Measurements from ENCODE around the gene TIMP3.

TIMP3 gene

DNA sequence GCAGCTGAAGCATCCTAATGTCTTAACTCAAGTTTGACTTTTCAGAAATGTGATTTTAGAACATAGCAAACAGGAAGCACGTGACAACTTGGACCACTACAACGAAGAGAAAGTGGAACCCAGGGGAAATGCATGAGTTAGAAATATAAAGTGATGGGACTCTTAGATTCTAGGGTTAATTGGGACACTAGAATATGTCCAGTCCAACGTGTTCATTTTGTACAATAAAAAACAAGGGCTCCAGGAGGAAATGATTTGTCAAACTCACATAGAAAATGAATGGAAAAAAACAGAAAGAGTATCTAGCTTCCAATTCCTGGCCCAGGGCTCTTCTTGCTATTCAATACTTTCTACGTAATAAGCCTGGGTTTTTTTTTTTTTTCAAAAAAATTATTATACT lies 30.7 kb downstream of the TIMP3 start:
- DNase-seq = no peak

DNA sequence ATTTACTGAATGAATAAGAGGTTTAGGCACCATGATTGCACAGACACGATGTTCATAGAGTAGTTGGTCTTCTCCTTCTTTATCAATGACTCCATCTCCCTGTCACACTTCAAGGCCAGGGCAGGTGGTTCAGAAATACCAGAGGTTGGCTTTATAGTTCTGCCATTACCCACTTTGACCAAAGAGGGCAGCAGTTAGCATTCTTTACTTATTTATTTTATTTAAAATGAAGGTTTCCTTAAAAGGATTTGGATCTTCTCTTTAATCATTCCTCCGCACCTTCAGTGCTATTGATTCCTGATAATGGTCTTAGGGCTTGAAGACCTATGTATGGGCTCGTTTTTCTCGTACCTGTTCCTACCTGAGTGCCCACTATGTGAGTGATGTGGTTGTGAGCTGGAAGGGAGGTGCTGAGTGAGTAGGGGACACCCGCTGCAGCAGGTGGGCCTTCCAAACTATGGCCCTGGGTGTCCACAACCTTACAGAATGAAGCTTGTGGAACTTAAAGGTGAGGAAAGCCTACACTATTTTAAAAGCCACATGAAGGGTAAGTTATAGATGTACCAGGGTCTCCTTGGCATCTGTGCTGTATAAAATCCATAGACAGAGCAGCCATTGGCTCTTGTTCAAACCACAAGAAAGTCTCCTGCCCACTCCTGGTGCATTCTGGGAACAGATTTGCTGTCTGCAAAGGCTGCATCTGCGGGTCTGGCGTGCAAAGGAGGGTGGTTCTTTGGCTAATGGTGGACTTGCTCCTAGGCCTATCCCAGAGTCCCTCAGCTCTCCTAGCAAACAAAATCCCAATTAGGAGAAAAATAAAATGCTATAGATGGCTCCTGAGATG lies 35.0 kb downstream of the TIMP3 start:
- no peak for DNase-seq

DNA sequence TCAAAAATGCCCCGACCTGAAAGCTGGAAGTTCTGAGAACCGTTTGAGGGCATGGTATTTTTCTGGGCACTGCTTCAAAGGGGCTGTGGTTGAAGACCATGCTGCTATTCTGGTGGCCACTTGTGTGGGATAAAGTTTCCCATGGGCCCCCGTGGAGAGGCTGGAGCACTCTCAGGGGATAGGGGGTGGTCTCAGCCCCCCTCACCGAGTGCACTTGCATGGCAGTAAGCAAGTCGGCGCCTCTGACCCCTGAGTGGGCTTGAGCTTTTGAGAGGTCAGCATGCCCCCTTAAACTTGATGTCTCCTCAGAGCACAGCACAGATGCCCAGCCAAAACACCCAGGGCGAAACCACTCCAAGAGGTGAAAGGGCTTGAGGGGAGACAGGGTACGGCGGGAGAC lies 35.6 kb downstream of the TIMP3 start:
- DNase-seq = no peak

DNA sequence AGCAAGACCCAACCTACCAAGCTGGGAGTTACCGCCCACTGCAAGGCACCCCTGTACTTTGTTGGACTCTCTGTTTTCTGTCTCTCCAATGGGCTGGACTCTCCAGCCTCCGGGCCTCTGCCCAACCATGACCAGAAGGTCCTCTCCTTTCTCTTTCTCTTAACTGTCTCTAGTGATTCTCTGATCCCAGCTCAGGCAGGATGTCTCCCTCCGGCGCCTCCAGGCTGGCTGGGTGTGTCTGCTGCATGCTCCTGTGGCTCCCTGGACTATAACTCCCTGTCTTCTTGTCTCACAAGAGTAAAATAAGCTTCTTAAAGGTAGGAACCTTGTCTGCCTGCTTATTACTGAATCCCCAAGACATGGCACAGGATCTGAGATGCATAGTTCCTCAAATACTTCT lies 36.3 kb downstream of the TIMP3 start:
- DNase-seq = no peak

DNA sequence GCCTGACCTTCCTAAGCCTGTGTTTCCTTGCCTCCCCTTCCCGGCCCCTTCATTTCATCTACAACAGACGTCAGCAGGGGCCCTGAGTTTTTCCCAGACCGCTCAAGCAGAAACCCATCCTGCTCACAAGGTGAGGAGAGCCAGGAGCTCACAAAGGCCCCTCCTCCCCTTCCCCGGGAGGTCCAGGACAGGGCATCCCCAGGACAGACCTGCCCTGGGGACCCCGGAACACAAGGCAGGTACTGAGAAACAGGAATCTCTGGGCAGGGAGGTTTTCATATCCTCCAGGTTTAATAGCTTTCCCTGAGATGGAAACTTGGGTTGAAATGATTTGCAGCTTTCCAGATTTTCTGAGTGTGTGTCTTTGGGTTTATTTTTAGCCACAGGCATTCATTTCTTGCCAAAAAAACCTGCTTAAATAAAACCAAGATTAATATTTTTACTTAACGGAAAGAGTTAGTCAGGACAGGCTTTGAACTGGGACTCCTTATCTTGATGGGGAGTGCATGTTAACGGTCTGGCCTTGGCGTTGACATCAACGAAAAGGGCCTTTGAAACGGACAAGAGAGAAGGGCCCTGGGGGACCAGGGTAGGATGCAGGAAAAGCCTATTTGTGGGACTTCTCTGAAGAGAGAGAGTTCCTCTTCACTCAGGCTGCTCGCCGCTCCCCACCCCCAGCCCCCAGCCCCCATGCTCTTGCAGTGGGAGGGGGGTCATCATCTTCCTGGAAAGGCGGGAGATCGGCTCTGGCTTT lies 38.5 kb downstream of the TIMP3 start:
- DNase-seq = no peak

DNA sequence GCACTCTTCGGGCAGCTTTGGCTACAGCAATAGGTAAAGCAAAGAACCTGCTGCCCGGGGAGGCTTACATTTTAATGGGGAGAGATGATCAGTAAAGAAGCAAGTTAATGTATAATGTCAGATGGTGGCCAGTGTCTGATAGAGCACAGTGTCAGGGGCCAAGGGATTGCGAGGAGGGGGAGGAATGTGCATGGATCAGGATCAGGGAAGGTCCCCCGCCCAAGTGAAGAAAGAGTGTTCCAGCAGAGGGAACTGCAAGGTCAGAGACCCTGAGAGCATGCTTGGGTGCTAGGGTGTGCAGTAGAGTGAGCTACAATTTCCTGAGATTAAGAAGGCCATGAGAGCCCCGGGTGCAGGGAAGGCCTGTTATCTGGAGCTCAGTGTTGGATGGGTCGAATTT lies 39.7 kb downstream of the TIMP3 start:
- no peak for DNase-seq

DNA sequence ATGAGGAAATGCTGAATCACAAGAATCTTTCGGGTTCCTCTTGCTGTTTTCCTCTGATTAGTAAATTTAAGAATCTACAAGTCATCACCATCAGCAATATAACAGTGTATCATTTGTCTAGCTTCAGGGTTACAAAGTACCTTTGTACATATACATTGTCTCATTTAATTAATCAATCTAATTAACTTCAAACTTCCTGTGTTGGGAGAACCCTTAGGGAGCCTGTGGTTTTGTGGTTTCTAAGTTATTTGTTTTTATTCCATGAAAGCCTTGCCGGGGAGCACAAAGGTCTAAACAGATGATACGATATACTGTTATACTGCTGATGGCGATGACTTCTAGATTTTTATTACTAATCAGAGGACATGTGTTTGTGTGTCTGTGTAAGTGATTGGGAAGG lies 41.0 kb downstream of the TIMP3 start:
- DNase-seq = no peak

DNA sequence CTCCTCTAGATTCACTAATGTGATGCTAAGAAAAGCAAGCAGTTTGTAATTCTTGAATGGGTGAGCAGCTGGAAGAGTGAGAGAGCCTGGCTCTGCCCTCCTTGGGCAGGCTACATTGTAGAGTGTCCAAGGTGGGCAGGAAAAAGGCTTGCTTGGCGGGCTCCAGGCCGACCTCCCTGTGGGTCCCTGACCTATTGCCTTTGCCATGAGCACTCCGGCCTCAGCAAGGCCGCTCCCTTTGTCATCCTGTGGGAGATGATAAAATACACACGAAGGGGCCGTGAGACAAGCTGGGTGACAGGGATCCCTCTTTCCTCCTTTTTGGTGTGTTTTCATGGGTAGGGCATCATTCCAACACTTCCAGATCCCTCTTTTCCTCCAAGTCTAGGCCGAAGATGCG lies 41.8 kb downstream of the TIMP3 start:
- no peak for DNase-seq

DNA sequence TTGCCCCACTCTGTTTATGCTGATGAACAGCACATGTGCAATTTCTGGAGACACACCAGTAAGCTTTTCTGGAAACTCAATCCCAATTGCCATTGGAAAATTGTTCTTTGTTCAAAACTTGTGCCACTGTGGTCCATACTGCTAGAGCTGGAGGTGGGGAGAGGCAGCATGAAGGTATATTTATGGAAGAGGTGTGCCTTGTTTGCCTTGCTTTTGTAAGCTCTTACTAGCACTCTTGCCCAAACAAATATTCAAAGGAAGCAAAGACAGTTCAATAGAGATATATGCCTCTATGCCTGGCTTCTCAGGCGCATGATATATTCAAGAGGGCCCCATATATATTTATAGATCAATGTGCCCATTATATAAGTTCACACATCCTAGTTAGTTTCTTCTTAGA lies 42.7 kb downstream of the TIMP3 start:
- DNase-seq = no peak

DNA sequence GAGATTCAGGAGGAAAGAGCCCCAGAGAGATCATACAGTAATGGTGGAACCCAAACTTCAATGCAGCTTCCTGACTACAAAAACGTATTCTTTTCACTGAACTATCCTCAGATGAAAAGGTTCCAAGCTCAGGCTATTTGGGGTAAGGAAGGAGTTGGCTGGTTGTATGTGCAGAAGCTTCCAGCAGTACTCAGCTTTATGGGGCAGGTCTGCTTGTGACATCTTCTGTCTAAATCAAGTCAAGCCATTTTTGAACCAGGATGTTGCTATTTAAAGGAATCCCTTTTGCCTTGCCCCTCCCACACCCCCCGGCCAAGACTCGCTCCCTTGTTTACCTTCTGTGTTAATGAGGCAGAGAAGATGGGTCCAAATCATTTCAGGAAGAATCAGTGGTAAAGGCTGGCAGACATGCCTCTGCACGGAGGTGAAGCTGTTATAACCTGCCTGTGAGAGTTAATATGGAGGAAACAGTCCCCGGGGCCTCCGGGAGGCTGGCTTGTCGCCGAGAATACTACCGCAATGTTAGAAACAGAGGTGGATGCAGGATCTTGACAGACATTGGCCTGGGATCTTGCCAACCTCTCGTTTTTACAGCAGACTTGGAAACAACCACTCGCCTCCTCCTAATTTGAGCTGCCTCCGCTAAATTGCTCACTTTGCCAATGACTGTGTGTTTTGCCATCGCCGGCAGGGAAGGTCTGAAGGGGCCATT lies 45.4 kb downstream of the TIMP3 start:
- no peak for DNase-seq

DNA sequence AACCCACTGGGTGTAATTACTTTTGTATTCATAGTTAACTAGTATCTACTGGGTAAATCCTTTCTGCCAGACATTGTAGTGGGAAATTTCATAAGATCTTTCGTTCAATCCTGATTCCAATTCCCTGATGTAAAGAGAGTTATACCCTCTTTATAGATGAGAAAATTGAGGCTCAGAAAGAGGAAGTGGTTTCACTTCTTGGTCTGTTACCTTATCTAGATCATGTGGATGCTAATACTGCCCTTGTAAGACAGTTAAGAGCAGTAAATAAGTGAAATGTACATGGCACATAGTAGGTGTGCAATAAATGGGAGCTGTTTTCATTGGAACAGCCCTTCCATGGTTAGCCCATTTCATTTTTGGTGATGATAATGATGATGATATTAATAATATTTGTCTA lies 46.7 kb downstream of the TIMP3 start:
- DNase-seq = no peak

DNA sequence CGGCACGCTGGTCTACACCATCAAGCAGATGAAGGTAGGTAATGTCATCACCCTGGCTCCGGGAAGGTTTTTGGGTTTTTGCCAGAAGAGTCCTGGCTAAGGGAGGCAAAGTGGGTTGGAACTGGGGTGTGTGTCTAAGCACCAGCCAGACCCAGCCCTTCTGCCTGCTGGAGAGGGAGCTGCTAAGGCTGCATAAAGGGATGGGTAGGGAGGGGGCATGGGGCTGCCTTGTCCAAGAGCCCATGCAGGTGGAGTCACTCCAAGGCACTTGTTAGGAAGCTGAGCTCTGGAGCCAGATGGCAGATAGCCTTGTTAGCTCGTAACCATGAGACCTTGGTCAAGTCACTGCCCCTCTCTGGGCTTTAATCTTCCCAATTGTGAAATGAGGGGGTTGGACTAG lies 48.0 kb downstream of the TIMP3 start:
- DNase-seq = no peak

DNA sequence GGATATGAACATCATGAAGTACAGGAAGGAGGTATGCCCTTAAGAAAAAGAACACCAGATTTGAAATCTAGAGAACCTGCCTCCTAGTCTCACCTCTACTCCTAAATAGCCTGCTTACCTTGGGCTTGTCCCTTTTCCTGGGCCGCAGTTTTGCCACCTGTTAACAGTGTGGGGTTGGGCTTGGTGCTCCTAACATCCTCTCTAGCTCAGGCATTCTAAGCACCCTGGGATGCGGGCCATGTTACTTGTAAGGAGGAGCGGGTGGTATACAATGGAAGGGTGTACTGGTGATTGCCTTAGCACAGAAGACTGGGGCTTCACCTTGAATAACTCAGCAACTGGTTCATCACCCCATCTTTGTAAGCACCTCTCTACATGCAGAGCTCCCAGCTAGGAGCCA lies 48.7 kb downstream of the TIMP3 start:
- no peak for DNase-seq

DNA sequence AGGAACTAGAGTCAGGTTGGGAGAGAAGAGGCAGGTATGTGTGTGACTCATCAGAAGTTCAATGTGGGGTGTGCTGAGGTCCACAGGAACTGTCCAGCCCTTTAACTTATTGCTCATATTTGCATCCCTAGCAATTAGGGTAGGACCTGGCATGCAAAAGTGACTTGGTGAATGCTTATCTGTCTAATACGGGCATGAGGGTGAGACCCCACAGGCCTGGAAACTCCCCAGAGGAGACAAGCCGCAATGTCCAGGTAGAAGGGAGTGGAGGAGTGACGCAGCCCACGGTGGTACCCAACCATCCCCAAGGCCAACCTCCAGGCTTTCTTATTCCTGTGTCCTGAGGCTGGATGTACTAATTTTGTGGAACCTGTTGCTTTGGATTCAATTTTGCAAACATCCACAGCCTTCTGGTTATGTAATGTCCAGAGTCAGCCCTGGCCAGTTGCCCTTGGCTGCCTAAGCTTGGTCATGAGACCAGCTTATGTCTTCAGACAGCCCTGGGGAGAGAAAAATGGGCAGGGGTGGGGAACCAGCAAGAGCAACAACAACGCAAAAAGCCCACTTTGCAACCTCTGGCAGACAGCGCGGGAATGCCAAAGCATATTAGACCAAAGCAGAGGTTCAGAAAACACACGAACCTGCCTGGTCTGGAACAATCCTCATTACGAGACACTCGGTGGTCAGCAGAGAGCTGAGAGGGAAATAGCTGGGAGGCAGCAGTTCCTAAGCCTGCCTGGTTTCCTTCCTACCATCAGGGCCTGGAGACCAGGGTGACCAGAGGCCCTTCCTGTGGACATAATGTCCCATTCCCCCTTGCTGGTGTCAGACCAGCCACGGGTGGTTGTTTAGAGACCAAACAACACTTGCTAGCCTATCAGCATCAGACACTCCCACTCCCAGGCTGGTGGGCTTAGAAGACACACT lies 49.3 kb downstream of the TIMP3 start:
- DNase-seq = no peak

DNA sequence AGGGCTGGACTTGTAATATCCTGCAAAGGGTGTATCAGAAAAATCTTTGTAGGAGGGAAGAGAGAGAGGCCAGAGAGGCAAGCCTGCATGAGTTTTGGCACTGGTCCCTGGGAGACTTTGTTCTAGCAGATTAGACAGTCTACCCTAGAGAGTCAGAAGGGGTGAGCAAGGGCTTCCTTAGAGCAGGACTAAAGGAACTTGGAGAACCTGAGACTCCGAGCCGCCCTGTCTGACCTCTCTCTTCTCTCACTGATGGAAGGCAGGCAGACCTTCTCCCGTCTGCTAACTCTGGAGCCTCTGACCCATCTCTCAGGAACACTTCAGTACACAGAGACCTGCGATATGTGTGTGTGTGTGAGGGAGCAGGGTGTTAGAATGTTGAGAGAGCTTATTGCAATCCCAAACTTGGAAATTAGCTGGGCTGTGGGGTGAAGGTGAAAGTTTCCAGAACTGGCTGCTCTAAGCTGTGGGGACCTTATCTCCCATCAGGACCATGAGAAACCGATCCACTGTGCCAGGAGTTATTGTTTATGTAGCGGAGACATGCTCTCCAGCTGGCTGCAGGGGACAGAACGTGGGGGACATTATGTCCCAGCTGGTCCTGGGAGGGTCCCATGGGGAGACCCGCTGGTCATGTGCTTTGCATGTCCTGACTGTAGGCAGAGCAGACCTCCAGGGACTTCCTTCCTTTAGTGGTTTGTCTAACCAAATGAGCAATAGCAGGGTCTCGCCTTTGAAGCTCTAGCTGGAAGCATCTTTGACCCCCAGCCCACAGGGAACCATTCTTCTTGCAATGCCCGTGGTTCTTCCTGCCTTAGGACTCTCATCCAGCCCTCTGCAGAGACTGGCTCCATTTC lies 51.1 kb downstream of the TIMP3 start:
- no peak for DNase-seq

DNA sequence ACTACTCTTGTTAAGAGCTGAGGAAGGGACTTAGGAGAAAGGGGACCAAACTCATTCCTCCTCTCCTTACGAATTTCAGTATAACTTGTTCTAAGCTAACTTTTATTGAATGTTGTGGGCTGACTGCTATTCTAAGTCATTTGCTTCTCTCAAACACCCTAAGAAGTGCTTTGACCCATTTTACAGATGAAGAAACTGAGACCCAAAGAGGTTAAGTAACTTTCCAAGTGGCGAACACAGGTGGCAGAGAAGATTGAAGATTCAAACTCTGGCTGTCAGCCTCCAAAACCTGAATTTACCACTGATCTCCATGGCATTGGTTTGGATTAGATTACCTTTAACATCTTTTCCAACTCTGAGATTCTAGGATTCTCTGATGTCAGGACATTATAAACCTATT lies 52.2 kb downstream of the TIMP3 start:
- DNase-seq = no peak

DNA sequence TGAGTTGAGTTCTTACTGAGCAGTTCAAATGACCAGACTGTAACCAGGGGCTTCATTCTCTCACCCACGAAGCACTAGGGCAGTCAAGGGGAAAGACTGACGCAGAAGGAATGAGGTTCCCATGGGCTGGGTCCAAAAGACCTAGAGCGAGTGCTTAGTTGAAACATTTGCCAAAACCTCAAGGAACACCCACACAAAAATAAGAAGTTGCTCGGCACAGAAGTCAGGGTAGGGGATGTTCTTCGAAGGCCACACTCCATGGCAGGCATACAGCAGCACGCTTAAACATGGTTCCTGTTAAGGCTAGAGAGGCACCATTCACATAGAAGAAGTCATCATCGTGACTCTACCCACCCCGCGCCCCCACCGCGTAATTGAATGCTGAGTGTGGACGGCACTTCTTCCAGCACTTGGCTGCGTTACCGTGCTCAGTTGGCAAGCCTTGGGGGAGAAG lies 52.9 kb downstream of the TIMP3 start:
- no peak for DNase-seq

DNA sequence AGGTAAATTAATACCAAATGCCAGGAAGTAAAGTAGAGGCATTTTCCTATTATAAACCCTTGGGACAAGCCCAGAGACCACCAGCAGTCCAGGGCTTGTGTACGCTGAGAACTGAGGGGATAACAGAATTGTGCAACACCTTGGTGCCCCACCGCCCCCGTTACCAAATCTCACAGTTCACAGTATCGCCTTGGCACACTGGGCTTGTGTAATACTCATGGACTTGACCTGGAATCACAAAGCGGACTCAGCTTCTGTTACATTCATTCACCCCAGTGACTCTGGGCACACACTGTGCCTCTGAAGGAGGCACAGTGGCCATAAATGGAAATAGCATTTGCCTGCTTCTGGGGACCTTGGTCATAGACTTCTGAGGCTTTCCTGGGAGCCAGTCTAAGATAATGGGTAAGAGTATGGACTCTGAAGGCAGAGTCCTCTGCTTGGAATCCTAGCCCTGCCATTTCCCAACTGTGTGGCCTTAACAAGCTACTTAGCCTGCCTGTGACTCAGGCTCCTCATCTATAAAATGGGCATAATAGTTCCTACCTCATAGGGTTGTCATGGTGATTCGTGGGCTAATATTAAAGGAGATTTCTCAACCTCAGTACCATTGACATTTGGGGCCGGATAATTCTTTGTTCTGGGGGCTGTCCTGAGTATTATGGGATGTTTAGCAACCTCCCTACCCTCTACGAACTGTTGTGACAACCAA lies 53.7 kb downstream of the TIMP3 start:
- no peak for DNase-seq

DNA sequence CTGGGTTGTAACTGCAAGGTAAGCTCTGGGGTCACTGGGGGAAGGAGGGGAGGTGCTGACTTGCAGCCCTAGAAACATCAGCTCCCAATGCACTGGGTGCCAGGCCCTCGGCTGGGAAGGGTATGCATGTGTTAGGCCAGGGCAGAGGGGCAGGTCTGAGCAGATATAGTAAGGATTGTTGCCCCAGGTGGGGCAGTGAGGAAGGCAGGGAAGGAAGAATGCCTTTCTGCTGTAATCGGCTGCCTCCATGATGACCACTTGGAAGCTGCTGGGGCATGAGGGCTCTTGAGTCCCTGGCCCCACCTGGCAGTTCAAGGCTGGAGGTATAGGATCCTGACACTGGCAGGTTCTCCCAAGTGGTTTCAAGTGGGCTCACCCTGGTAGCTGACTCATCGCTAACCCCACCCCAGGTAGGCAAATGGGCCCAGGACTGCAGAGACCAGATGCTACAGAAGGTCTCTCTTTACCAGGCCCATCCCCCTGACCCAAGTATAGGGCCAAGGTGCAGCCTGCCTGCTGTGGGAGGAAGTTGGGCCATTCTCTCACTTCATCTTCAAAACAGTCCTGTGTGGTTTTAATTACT lies 56.7 kb downstream of the TIMP3 start:
- DNase-seq = no peak

DNA sequence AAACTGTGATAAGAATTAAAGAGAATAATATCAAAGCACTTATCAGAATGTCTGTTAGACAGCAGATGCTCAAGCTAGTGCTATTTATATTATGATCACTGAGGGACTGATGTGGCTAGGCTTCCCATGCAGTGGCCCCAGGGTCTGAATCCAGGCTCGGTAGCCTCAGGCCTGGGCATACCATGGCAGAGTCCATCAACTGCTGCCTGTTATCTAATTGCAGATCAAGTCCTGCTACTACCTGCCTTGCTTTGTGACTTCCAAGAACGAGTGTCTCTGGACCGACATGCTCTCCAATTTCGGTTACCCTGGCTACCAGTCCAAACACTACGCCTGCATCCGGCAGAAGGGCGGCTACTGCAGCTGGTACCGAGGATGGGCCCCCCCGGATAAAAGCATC lies 57.5 kb downstream of the TIMP3 start:
- no peak for DNase-seq

DNA sequence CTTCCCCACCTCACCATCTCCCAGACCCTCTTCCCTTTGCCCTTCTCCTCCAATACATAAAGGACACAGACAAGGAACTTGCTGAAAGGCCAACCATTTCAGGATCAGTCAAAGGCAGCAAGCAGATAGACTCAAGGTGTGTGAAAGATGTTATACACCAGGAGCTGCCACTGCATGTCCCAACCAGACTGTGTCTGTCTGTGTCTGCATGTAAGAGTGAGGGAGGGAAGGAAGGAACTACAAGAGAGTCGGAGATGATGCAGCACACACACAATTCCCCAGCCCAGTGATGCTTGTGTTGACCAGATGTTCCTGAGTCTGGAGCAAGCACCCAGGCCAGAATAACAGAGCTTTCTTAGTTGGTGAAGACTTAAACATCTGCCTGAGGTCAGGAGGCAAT lies 58.2 kb downstream of the TIMP3 start:
- no peak for DNase-seq
